ENCODE measurements around the gene TFR2. TPM values are rescaled to one million over a fixed set of nuclear protein-coding genes. Genes with fewer than 3 reads are reported as not detected.

TFR2 gene
- total and polyA plus RNA-seq, 2 of the 13 experiments (the other 11 are each of a cell fraction or from before 2014, with no cell fraction given), result 36.9 to 64.2 TPM

GRCh38 chr7:100620804-100621203 lies 20.5 kb downstream of the TFR2 start:
- Histone ChIP-seq H2AFZ (ENCODE audit: low read length) (no peak overlapping the region), H3K36me3 (replicated peaks in 1 of 2; ENCODE audit: control insufficient read depth in 1 of 2, insufficient read depth in 2 of 2, low read length in 2 of 2) (peaks cover 0 to 4% of the 10 kb centered on the region in 2 experiments; a peak in 1 of 5 replicates), H3K9ac (ENCODE audit: insufficient read depth, low read depth, low read length) (no peak overlapping the region), H3K4me1 (ENCODE audit: insufficient read depth, low read length) (peaks cover 21% of the 10 kb centered on the region), H4K20me1 (ENCODE audit: insufficient read depth, low read length) (no peaks in the 10 kb centered on the region), H3K27me3 (ENCODE audit: control insufficient read depth in 1 of 2, insufficient read depth in 2 of 2, low read length in 2 of 2) (no peaks in the 10 kb centered on the region), H3K9me3 (ENCODE audit: low read length) (no peaks in the 10 kb centered on the region), H3K79me2 (ENCODE audit: insufficient read depth, low read length) (no peaks in the 10 kb centered on the region), H3K4me2 (ENCODE audit: low read depth, low read length) (no peak overlapping the region), H3K27ac (ENCODE audit: extremely low read length, insufficient read depth, low read length) (no peak overlapping the region), H3K4me3 (replicated peaks in 1 of 3; ENCODE audit: insufficient read depth in 1 of 3, low read depth in 2 of 3, low read length in 3 of 3) (no peak overlapping the region)
- intact Hi-C loops (cut with micrococcal nuclease; ENCODE audit: unreplicated experiment), result no loop called here
- ATAC-seq (no peak), FAIRE-seq (no peak), DNase-seq (ENCODE audit: low spot score) (no peak)
- TSS peak; percentile 41 for BruUV-seq (replicated peaks)
- TF ChIP-seq KLF13 (CRISPR knock-in tag; IDR thresholded peaks at IDR 0.05), result no peak
- TF ChIP-seq RFX5 (IDR thresholded peaks at IDR 0.05; ENCODE audit: low read depth, low read length), result no peak
- TF ChIP-seq, protein P1, sequence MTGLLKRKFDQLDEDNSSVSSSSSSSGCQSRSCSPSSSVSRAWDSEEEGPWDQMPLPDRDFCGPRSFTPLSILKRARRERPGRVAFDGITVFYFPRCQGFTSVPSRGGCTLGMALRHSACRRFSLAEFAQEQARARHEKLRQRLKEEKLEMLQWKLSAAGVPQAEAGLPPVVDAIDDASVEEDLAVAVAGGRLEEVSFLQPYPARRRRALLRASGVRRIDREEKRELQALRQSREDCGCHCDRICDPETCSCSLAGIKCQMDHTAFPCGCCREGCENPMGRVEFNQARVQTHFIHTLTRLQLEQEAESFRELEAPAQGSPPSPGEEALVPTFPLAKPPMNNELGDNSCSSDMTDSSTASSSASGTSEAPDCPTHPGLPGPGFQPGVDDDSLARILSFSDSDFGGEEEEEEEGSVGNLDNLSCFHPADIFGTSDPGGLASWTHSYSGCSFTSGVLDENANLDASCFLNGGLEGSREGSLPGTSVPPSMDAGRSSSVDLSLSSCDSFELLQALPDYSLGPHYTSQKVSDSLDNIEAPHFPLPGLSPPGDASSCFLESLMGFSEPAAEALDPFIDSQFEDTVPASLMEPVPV (CRISPR knock-in tag; IDR thresholded peaks at IDR 0.05), result no peak
- TF ChIP-seq MTA1 (CRISPR knock-in tag; IDR thresholded peaks at IDR 0.05; ENCODE audit: borderline replicate concordance), result peak; percentile 13; the same call in 1 of the 2 replicates
- TF ChIP-seq POLR2A (IDR thresholded peaks at IDR 0.05; ENCODE audit: insufficient read depth in 1 of 2, low read depth in 2 of 2, low read length in 2 of 2), result 0 out of 4 replicates have a peak, but pooled peaks of 1 of the 2 experiments have one; percentile 19
- no peak for TF ChIP-seq SIN3A (IDR thresholded peaks at IDR 0.05; ENCODE audit: borderline replicate concordance, low read depth, low read length)
- TF ChIP-seq AGO2 (optimal IDR thresholded peaks at IDR 0.05; ENCODE audit: low read depth, low read length), result peak; percentile 69
- TF ChIP-seq, protein P2, sequence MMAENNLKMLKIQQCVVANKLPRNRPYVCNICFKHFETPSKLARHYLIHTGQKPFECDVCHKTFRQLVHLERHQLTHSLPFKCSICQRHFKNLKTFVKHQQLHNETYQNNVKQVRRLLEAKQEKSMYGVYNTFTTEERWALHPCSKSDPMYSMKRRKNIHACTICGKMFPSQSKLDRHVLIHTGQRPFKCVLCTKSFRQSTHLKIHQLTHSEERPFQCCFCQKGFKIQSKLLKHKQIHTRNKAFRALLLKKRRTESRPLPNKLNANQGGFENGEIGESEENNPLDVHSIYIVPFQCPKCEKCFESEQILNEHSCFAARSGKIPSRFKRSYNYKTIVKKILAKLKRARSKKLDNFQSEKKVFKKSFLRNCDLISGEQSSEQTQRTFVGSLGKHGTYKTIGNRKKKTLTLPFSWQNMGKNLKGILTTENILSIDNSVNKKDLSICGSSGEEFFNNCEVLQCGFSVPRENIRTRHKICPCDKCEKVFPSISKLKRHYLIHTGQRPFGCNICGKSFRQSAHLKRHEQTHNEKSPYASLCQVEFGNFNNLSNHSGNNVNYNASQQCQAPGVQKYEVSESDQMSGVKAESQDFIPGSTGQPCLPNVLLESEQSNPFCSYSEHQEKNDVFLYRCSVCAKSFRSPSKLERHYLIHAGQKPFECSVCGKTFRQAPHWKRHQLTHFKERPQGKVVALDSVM (CRISPR knock-in tag; IDR thresholded peaks at IDR 0.05), result no peak
- TF ChIP-seq TMF1 (CRISPR knock-in tag; IDR thresholded peaks at IDR 0.05; ENCODE audit: low read depth), result no peak
- in situ Hi-C loops (cut with HindIII; ENCODE audit: extremely low pct_ligation_motif_present, low pct_unique_long_range_greater_than_20kb), result no loop called here
- ChIA-PET CTCF (ENCODE audit: low intra/inter-chr PET ratio, low total read pairs) (no interaction called here), POLR2A (interaction anchor here (1.0 to 2.7 kb wide), 6 partner anchors 8 to 61 kb away, joined by 3 to 20 read pairs (median 4); partner anchors contain the start of genes FBXO24, LRCH4 and MOSPD3)
- 97% methylated on average over 20 of the region's 23 CpGs for WGBS (ENCODE audit: low lambda C conversion rate)
